ENCODE measurements around the gene CERK.

The CERK gene

GRCh38 chr22:46674906-46675305, 63.1 kb downstream of the CERK start:
- no peak for DNase-seq

DNA sequence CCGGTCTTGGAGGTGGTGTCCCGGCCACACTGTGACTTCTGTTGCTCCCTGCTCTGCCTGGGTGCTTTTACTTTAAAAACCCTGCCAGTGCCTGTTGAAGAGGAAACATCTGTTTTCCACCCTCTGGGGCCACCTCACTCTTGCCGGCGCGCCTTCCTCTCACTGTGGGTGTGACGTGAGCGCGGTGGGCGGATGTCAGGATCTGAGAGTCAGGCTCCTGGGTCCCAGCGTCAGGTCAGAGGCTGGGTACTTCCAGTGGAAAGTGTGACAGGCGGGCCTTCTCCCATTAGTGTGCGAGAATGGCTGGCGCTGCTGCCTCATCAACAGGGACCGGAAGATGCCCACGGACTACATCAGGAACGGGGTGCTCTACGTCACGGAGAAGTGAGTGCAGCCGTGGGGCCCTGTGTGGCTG, 63.7 kb downstream of the CERK start:
- TF ChIP-seq GATA1 (IDR thresholded peaks at IDR 0.05; ENCODE audit: low read depth, low read length) (no peak), POLR2A (IDR thresholded peaks at IDR 0.05; ENCODE audit: low read length) (no peak)
- DNase-seq, result no peak

More at GRCh38 chr22:46674906-46675305, 63.1 kb downstream of the CERK start:
- TF ChIP-seq GATA1 (IDR thresholded peaks at IDR 0.05; ENCODE audit: low read depth, low read length), result no peak
- TF ChIP-seq POLR2A (IDR thresholded peaks at IDR 0.05; ENCODE audit: low read length), result no peak

GRCh38 chr22:46673662-46674236, 64.3 kb downstream of the CERK start:
- TF ChIP-seq POLR2A (IDR thresholded peaks at IDR 0.05; ENCODE audit: low read length), result no peak
- TF ChIP-seq GATA1 (IDR thresholded peaks at IDR 0.05; ENCODE audit: low read depth, low read length), result no peak
- DNase-seq, result no peak

GRCh38 chr22:46673205-46673604, 64.8 kb downstream of the CERK start:
- no peak for DNase-seq
- TF ChIP-seq POLR2A (IDR thresholded peaks at IDR 0.05; ENCODE audit: low read length) (no peak), GATA1 (IDR thresholded peaks at IDR 0.05; ENCODE audit: low read depth, low read length) (no peak)

- DNase-seq, result peak; percentile 12 to 59
These were observed 65.3 kb downstream of the CERK start for GRCh38 chr22:46672731-46673130.

GRCh38 chr22:46671824-46672432, 66.1 kb downstream of the CERK start:
- DNase-seq, result no peak
- TF ChIP-seq GATA1 (IDR thresholded peaks at IDR 0.05; ENCODE audit: low read depth, low read length) (no peak), POLR2A (IDR thresholded peaks at IDR 0.05; ENCODE audit: low read length) (no peak)

More at GRCh38 chr22:46672731-46673130, 65.3 kb downstream of the CERK start:
- TF ChIP-seq POLR2A (IDR thresholded peaks at IDR 0.05; ENCODE audit: low read length) (no peak), GATA1 (IDR thresholded peaks at IDR 0.05; ENCODE audit: low read depth, low read length) (no peak)

DNA sequence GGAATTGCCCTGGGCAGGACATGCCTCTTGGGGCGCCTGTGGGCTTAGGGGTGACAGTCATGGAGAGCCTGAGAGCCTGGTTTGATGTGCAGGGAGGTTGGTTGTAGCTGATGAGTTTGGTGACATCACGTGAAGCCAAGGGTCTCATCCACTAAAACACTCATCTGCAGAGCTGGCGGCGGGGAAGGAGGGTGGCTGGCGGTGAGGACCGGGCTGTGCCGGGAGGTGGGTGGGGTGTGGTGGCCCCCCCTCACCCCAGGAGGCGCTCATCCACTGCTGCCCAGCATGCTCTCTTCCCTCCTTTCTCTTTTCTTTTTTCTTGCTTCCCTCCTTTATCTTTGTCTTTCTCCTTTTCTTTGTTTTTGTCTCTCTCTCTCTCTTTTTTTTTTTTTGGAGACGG, 68.9 kb downstream of the CERK start:
- TF ChIP-seq POLR2A (IDR thresholded peaks at IDR 0.05; ENCODE audit: low read length) (no peak), GATA1 (IDR thresholded peaks at IDR 0.05; ENCODE audit: low read depth, low read length) (no peak)
- no peak for DNase-seq

- TF ChIP-seq GATA1 (IDR thresholded peaks at IDR 0.05; ENCODE audit: low read depth, low read length) (no peak), POLR2A (IDR thresholded peaks at IDR 0.05; ENCODE audit: low read length) (no peak)
- DNase-seq, result no peak
These were observed 69.9 kb downstream of the CERK start for GRCh38 chr22:46668116-46668515.

DNA sequence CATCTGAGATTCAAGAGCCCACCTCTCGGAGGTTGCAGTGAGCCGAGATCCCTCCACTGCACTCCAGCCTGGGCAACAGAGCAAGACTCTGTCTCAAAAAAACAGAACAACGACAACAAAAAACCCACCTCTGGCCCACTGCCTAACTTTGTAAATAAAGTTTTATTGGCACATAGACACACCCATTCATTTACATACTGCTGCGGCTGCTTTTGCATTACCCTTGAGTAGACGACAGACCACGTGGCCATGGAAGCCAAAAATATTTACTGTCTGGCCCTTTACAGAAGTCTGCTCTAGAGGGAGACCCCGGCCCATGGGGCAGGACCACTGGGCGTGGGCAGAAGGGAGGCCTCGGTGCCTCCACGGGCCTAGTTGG, 70.8 kb downstream of the CERK start:
- TF ChIP-seq POLR2A (IDR thresholded peaks at IDR 0.05; ENCODE audit: low read length), result no peak
- TF ChIP-seq GATA1 (IDR thresholded peaks at IDR 0.05; ENCODE audit: low read depth, low read length), result no peak

DNA sequence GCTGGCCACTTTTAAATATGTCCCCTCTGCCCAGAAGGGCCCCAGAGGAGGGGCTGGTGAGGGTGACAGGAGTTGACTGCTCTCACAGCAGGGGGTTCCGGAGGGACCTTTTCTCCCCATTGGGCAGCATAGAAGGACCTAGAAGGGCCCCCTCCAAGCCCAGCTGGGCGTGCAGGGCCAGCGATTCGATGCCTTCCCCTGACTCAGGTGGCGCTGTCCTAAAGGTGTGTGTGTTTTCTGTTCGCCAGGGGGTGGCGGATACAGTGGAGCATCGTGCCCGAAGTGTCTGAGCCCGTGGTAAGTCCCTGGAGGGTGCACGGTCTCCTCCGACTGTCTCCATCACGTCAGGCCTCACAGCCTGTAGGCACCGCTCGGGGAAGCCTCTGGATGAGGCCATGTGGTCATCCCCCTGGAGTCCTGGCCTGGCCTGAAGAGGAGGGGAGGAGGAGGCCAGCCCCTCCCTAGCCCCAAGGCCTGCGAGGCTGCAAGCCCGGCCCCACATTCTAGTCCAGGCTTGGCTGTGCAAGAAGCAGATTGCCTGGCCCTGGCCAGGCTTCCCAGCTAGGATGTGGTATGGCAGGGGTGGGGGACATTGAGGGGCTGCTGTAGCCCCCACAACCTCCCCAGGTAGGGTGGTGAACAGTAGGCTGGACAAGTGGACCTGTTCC, 71.3 kb downstream of the CERK start:
- TF ChIP-seq POLR2A (IDR thresholded peaks at IDR 0.05; ENCODE audit: low read length) (no peak), GATA1 (IDR thresholded peaks at IDR 0.05; ENCODE audit: low read depth, low read length) (no peak)
- no peak for DNase-seq

More for the DNA sequence above, 70.8 kb downstream of the CERK start:
- no peak for DNase-seq

GRCh38 chr22:46665751-46666280, 72.2 kb downstream of the CERK start:
- TF ChIP-seq POLR2A (IDR thresholded peaks at IDR 0.05; ENCODE audit: low read length) (no peak), GATA1 (IDR thresholded peaks at IDR 0.05; ENCODE audit: low read depth, low read length) (no peak)
- DNase-seq, result no peak

DNA sequence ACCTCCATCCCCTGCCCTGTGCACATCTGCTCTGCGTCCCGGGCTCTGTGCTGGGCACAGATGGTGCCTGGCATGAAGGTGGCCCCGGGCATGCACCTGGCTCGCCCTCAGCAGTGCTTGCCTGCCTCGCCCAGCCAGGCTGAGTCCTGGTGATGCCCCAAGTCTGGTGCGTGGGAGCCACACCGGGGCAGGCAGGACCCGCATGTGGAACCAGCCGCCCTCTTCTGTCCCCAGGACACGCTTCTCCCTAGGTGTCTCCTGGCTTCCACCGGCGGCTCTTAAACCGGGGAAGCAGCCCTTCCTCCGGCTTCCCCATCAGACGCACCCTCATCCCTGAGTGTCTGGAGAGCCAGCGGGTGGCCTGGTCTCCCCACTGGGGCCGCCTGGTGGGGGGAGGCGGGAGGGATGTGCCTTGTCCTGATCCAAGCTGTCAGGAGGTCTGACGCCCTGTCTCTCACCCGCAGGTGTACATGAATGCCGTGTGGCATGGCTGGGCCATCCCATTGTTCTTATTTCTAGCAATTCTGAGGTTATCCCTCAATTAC, 72.8 kb downstream of the CERK start:
- no peak for TF ChIP-seq POLR2A (IDR thresholded peaks at IDR 0.05; ENCODE audit: low read length)
- TF ChIP-seq GATA1 (IDR thresholded peaks at IDR 0.05; ENCODE audit: low read depth, low read length), result no peak
- DNase-seq, result no peak

DNA sequence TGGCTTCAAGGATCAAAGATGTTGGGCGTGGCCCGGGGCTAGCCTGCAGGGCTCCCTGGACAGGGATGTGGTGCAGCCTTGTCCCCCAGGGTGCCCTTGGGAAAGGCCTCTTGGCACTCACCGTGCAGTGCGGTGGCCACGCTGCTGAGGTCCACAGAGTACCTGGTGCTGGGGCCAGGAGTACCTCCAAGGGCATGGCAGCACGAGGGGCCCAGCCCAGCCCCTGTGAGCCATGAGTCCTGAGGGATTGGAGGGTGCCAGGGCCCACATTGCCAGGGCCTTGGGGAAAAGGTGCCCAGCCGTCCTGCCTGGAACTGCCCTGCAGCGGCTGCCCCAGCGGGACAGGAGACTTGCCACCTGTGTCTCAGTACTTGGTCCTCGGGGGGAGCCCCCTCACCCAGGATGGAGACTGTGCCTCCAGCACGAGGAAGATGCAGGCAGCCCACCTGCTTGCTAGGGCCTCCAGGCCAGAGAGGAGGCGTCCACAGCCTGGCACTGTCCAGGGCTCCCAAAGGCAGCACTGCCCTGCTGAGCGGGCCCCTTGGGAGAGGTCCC, 73.7 kb downstream of the CERK start:
- DNase-seq, result no peak
- TF ChIP-seq POLR2A (IDR thresholded peaks at IDR 0.05; ENCODE audit: low read length) (no peak), GATA1 (IDR thresholded peaks at IDR 0.05; ENCODE audit: low read depth, low read length) (no peak)
